Endothelial cell of umbilical vein (primary cell): ENCODE data around the gene DALRD3.

Source experiments
- EZH2 ChIP-seq: IDR thresholded peaks from 2 replicates; pipeline ENCODE4 v1.6.1; 2012; ENCODE audit warnings: borderline replicate concordance, low read depth, mild to moderate bottlenecking, moderate library complexity, low read length, inconsistent platforms; ENCODE audit not compliant: severe bottlenecking
- POLR2A ChIP-seq: IDR thresholded peaks from 2 replicates; pipeline ENCODE4 v1.6.1; 2012; ENCODE audit warnings: low read depth, mild to moderate bottlenecking, control low read depth, low read length
- POLR2AphosphoS5 ChIP-seq: IDR thresholded peaks from 2 replicates; pipeline ENCODE4 v1.6.1; 2012; ENCODE audit warnings: low read depth, mild to moderate bottlenecking, control low read depth, low read length, moderate library complexity; ENCODE audit not compliant: insufficient read depth
- TF ChIP-seq, protein P1 (sequence below), 2 donors: IDR thresholded peaks; 1 replicate in 1 of 2; 2 replicates in 1 of 2; pipeline ENCODE4 v1.5.1; 2011; ENCODE audit warnings: low read length in 2 of 2, mild to moderate bottlenecking in 2 of 2, moderate library complexity in 2 of 2, control low read depth in 1 of 2, inconsistent platforms in 1 of 2, low read depth in 1 of 2; ENCODE audit not compliant: insufficient read depth in 1 of 2; ENCODE audit errors: extremely low read depth in 1 of 2

DNA sequence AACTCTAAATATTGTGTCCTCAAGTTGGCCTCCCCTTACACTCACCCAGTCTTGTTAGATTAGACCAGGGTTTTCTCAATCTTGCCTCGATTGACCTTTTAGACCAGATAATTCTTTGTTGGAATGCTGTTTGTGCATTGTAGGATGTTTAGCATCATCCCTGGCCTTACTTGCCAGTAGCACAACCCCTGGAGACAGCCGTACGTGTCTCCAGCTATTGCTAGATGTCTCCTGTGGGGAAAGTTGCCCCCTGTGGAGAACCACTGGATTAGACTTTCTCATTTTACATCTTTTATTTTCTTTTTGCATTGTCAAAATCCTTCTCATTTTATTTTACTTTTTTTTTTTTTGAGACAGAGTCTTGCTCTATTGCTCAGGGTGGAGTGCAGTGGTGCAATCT lies 9.0 kb downstream of the DALRD3 start:
- TF ChIP-seq POLR2A (no peak), POLR2AphosphoS5 (no peak), EZH2 (no peak)
- TF ChIP-seq, protein P1, sequence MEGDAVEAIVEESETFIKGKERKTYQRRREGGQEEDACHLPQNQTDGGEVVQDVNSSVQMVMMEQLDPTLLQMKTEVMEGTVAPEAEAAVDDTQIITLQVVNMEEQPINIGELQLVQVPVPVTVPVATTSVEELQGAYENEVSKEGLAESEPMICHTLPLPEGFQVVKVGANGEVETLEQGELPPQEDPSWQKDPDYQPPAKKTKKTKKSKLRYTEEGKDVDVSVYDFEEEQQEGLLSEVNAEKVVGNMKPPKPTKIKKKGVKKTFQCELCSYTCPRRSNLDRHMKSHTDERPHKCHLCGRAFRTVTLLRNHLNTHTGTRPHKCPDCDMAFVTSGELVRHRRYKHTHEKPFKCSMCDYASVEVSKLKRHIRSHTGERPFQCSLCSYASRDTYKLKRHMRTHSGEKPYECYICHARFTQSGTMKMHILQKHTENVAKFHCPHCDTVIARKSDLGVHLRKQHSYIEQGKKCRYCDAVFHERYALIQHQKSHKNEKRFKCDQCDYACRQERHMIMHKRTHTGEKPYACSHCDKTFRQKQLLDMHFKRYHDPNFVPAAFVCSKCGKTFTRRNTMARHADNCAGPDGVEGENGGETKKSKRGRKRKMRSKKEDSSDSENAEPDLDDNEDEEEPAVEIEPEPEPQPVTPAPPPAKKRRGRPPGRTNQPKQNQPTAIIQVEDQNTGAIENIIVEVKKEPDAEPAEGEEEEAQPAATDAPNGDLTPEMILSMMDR (IDR thresholded peaks at IDR 0.05; ENCODE audit: extremely low read depth in 1 of 2, insufficient read depth in 1 of 2, low read depth in 1 of 2, low read length in 2 of 2) = no peak
